ENCODE measurements around the gene ACSBG1.

The ACSBG1 gene, protein sequence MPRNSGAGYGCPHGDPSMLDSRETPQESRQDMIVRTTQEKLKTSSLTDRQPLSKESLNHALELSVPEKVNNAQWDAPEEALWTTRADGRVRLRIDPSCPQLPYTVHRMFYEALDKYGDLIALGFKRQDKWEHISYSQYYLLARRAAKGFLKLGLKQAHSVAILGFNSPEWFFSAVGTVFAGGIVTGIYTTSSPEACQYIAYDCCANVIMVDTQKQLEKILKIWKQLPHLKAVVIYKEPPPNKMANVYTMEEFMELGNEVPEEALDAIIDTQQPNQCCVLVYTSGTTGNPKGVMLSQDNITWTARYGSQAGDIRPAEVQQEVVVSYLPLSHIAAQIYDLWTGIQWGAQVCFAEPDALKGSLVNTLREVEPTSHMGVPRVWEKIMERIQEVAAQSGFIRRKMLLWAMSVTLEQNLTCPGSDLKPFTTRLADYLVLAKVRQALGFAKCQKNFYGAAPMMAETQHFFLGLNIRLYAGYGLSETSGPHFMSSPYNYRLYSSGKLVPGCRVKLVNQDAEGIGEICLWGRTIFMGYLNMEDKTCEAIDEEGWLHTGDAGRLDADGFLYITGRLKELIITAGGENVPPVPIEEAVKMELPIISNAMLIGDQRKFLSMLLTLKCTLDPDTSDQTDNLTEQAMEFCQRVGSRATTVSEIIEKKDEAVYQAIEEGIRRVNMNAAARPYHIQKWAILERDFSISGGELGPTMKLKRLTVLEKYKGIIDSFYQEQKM

DNA sequence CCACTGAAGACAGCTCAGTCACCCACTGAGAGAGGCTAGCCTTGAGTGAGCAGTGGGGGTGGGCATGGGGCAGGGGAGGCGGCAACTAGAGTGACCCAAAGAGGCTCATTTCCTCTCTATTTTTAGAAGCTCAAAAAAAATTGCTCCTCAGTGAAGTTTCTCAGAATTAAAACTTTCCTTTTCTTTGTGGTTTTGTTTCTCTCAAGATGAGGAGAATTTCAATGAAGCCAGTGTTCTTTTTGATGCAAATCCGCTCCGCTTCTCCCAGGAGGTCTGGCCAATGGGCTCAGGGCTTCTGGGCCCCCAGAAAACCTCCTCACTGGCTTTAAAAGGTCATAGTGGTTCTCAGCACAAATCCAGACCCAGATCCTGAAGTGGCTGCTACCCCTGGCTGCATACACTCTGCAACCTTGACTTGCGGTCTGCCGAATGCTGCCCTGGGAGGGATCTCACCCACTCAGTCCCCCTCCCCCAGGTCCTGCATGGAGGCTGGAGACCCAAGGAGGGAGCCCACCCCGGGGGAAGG is at the start of gene ACSBG1:
Gene ACSBG1, minus strand, starts transcription at position 51 of the 526 bp plus-strand sequence. CDS start 64 bp downstream, outside the sequence.
- DNase-seq, result no peak

DNA sequence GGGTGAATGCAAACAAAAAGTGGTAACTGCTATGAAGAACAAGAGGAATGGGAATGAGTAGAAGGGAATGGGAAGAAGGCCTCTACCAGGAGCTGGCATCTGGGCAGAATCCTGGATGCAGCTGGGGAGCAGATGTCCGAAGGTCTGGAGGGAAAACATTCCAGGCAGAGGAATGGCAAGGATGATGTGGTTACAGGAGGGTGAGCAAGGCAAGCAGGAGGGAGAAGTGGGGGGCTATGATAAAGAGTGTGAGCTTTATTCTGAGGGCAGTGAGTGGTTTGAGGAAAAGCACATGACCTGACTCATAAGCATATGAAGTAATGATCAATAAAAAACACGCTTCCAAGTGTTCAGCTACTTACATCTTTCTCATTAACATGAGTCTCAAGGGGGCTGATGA is 48.0 kb upstream of the ACSBG1 start:
- no peak for DNase-seq

DNA sequence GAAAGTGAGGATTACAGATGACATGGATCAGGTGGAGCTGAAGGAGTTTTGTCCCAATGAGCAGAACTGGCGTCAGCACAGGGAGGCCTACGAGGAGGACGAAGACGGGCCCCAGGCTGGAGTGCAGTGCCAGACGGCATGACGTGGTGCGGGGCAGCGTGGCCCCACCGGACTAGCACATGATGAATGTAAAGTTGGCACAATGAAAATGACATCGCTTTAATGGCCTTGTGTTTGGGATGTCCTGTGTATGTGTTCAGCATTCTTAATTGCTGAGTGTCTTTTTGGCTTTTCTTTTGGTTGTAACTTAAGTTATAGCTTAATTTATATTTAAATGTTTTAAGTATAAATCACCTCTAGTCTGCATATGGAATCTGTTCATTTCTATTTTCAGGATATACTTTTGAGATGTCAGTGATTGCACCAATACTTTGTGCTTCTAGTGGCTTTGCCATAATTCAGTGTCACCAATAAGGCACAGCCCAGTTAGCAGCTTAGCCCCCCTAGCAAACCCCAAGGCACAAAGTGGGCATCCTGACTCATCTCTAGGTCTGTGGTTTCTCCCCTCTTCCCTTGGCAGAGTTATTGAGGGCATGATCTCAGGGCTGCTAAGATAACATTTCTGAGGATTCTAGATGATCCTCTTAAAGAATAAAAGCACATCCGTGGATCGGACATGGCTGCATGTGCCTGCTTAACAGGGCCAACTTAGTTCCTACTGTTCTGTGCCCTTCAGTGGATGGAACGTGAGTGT is 46.1 kb upstream of the ACSBG1 start:
- DNase-seq, result no peak

DNA sequence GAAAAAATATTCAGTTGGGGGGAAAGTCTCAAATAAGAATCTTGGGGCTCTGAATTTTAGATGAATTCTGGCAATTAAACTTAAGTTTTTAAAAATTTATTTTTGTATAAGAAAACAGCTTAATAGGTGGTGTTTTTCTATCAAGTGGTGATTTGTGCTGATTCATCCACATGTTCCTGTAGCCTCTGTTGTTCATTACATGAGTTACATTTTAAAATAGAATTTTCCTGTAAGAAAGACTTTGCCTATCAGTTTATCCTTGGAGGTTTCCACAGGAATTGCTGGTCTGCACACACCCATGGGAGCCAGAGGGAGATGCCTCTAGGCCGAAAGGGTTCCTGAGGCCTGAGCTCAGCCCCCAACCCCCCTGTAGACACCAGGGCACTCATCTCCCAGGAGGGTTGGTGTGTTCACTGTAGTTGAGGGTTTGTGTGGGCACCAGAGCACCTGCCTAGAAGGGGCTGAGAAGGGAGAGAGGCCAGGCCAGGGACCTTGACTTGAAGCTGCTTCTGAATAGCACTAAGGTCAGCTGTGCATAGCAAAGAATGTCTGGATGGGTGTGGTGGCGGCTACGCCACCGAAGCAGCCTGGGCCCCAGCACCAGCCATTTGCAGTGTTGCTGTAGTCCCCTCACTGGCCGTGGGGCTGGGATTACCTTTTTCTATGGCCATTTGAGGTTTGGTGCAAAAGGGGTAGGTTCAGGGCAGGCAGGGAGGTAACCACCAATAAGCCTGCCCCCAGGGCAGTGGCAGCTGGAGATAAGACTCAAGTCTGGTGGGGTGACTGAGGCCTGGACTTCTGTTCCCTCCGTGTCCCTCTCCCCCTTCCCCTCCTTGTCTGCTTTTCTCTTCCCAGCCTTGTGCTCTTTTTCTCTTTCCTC is 41.9 kb upstream of the ACSBG1 start:
- no peak for DNase-seq

DNA sequence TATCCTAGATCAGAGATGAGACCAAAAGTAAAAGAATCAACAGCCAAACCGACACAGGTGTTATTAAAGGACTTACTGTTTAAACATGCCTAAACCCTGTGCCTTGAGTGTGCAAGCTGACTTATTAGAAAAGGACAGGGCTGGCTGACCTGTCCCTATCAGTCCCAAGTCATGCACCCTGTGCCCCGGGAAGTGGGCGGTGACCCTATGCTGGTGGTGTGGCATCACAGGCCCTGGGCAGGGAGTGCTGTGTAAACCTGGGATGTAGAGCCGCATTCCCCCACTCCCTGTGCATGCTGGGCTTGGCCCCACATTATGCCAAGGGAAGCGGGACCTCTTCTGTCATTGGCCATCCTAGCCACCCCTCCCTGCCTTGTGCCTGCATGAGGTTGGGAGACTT is 40.6 kb upstream of the ACSBG1 start:
- no peak for DNase-seq

DNA sequence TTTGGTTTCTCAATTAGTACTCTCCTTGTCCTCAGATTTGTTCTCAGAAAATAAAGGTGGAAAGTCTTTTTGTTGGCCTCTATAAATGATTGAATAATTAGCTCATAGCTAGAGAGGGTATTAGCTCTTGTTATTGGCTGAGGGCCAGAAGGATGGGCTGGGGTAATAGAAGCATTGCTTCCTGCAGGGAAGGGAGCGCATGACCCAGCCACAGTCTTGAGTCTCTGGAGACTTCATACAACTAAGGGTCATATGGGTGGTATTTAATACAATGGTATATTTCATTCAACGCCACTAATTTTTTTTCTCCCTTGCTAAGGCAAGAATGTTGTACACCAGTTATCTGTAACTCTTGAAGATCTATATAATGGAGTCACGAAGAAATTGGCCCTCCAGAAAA is 38.4 kb upstream of the ACSBG1 start:
- DNase-seq, result no peak

DNA sequence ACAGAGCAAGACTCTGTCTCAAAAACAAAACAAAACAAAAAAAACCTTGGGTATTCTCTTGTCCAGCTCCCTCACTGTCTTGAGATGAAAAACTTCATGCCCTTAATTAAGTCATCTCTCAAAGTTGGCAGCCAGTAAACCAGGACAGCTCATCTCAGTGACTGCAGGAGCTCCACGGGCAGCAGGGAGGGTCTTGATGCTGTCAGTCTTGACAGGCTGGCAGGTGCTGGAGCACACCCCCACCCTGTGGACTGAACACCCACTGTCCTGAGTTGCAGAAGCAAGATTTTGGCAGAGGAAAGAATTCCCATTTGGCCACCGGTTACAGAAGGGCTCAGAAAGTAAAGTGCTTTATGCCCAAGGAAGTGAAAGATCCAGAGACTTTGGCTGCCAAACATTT is 38.0 kb upstream of the ACSBG1 start:
- no peak for DNase-seq

DNA sequence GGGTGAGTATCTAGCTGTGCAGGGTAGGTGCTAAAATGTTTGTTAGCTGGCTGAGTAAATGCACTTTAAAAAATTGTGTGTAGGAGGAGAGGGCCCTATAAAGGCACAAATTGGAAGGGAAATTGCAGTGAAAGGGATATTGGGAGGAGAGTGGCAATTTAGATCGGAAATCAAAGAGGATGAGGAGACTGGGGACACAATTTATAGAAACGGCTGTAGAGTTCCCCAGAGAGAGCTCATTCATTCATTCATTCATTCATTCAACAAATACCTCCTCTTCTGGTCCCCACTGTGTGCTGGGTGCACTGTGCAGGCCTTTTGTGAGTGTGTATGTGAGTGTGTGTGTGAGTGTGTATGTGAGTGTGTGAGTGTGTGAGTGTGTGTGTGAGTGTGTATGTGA is 32.4 kb upstream of the ACSBG1 start:
- no peak for DNase-seq

DNA sequence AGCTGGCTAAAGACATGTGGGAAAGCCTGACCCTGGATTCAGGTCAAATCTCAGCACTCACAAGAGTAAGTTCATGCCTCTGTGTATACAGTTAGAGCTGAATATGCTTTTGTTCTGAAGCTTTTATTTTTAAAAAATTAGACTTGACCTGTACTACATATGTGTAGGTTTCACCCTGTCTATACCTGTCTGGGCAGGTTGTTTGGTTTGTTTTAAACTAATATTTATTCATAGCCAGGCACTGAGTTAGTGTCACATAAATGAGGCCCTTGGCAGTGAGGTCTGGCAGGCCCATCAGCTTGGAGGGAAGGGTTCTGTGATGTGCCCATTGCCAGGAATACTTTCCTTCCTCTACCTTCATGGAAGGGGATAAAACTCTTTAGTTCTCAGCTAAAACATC is 31.9 kb upstream of the ACSBG1 start:
- no peak for DNase-seq

DNA sequence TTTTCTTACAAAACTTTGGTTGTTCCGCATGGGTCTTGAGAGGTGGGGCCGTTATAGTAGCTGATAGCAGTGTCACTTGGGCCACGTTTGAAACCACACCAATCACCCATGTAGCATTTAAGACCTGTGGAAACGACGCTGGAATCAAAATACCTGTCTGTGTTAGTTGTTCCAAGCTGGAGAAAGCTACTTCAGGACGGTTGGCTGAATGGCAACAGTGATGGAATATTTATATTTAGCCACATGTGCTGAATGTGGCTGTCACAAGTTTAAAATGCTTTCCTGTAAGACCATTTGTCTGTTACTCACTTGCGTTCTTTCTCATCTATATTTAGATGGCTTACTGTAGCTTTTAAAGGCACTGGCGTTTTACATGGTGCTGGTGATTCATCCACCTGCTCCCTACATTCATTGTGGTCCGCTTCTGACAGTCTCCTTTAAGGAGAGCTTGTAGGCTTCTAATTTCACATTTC is 31.4 kb upstream of the ACSBG1 start:
- DNase-seq, result no peak

DNA sequence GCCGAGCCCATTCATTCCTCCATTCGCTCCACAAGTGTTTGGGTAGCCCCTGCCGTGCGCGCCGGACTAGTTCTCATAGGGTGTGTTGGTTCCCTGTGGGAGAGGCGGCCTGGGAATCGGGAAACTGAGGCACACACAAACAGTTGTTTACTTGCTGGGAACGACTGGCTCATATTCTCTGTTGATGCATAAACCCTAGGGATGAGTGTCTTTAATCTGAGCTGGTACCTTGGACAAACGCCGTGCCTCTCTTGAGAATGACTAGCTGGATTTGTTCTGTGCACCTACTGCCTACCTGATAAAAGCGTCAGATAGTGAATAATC is 30.7 kb upstream of the ACSBG1 start:
- no peak for DNase-seq

DNA sequence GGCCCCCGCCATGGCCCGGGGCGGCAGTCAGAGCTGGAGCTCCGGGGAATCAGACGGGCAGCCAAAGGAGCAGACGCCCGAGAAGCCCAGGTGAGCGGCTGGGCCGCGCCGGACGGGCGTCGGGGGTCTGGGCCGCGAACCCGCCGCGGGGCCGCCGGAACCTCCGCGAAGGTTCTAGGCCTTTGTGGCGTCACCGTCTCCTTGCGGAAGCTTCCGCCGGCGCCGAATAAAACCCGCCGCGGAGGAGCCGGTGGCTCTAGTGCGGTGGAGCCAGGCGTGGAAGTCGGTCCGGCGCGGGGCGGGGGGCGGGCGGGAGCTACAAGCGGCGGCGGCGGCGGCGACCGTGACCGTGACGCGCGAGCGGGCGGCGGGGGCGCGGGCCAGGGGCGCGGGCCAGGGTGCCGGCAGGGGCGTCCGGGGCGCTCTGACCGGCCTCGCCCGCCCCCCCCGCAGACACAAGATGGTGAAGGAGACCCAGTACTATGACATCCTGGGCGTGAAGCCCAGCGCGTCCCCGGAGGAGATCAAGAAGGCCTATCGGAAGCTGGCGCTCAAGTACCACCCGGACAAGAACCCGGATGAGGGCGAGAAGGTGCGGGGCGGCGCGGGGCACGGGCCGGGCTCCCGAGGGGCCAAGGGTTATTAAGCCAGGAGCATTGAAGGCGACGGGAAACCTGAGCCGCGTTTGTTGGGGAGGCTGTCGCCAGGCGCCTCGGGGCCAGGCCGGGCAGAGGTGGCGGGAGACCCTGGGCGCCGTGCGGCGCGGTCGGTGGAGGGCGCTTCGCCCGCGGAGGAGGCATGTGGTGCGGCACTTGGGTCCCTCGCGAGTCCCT is 30.2 kb upstream of the ACSBG1 start, which contains the start of gene DNAJA4:
Gene DNAJA4, plus strand, starts transcription at position 259 of the 833 bp plus-strand sequence. Its CDS starts 202 bp downstream, at position 461.
- DNase-seq, result peak; percentile 85

DNA sequence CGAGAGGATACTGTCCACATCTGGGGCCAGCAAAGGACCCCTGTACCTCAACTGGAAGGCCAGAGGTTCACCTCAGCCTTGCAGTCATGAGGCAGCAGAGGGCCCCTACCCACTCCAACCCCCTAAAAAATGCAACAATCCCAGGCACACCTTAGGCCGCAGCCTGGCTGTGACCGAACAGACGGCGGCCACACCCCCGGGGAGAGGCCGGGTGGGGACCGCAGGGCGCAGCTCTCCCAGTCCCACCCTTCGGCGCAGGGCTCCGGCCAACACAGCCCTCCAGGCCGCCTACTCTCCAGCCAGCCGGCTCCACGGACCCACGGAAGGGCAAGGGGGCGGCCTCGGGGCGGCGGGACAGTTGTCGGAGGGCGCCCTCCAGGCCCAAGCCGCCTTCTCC is 29.5 kb upstream of the ACSBG1 start:
- no peak for DNase-seq

DNA sequence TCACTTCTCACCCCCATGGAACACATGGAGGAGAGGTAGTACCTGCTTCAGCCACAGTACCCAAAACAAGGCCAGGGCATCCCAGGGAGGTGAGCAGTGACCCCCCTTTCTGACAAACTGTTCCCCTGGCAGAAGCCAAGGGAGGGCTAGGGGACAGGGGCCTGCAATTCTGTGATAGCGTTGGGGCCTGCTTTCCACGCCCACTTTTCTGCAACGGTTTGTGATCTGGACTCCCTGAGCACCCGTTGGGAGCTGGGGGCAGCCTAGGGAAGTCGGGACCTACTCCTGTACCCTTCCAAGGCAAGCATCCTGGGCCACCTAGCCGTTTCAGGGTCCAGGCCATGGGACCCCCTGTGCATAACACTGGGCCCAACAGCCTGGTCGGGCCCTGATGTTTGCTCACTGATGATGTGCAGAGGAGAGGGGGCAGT is 29.0 kb upstream of the ACSBG1 start:
- no peak for DNase-seq

DNA sequence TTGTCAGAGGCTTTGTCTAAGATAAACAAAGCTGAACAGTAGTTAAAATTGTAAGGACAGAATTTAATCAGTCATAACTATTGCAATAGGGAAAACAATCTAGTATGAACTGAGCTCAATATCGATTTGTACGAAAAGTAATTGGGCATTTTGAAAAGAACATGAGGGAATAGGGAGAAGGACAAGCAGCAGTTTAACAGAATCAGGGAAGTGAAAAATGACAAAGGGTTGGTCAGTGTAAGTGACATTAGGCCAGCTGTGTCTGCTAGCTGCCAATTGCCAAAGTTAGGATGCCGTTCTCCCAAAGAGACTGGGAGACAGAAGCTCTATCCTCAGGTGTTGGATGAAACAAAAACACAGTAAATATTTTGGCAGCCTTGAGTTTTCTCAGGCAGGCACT is 26.7 kb upstream of the ACSBG1 start:
- DNase-seq, result no peak

DNA sequence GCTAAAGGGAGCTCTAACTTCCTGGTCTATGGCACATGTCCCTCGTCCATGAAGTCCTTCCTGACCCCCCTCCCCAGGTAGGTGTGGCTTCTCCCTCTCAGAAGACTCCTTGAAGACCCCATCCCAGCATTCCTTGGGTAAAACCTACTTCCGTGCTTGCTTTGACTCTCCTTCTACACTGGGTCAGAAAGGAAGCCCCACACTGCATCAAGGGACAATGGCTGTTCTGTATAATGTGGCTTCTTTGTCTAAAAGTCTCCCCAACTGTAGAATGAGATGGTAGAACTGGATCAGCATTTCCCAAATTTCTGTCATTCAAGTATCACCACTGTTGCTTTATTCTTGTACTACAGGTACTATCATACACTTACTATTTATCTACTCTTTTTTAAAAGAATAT is 26.1 kb upstream of the ACSBG1 start:
- no peak for DNase-seq

DNA sequence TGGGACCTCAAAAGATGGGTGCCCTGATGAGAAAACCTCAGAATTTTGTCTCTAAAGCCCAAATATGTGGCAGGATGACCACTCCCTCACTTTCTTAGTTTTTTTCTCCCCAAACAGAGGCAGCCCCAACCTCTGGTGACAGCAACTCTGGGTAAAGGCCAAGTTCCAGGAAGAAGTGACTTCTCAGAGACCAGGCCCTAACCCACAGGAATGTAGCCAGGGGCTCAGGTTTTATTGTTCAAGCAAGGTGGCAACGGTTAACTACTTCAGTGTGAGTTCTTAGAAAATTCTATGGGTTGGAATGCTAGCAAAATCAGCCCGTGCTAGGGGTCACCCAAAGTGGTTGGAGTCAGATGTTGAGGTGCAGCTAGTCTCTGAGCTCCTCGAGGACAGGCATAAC is 24.9 kb upstream of the ACSBG1 start:
- DNase-seq, result no peak

DNA sequence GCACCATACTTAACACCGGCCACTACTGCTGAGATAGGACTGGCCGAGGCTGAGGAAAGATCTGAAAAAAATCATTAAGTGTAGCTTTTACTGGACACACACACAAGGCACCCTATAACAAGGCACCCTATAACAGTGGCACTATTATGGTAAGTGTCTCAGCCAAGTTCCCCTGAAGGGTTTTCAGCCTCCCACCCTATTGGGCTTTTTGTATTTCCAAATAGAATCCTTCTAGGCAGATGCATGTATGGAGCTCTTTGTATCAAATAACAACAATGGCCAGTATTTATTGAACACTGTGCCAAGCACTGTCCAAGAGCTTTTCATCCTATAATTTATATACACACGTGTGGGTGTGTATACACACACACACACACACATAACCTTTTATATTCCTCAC is 23.3 kb upstream of the ACSBG1 start:
- DNase-seq, result no peak

DNA sequence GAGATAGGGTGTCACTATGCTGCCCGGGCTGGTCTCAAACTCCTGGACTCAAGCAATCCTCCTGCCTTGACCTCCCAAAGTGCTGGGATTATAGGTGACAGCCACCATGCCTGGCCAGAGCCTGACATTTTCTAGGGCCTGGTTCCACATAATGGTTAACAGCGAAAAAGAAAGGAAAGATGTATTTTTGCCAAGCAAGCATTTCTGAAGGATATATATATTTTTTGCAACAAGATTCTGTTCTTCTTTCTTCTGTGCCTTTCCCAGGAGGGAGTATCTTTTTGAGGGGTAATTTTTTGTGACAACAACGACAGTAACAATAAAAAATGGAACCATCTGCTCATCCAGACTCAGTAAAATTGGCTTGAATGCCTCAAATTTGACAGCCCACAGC is 21.7 kb upstream of the ACSBG1 start:
- DNase-seq, result no peak

DNA sequence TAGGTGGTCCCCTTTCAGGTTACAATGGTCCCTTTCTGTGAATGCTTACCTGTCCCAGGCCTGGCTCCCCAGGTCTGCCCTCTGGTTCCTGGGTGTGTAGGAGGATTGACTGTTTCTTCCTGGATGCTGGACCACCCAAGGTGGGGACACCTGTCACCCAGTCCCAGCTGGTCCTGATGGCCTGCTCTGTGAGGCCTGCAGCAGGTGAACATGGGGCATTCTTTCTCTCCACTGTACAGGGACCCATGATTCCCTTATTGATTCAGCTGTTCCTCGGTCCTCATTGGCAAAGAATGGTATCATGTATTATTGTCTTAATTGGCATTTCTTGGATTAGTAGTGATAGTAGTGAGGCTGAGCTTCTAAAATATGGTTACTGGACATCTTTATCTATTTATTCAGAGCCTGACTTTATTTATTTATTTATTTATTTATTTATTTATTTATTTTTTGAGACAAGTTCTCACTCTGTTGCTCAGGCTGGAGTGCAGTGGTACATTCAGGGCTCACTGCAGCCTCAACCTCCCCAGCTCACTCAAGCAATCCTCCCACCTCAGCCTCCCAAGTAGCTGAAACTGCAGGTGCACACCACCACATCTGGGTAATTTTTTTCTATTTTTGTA is 21.2 kb upstream of the ACSBG1 start:
- DNase-seq, result no peak

DNA sequence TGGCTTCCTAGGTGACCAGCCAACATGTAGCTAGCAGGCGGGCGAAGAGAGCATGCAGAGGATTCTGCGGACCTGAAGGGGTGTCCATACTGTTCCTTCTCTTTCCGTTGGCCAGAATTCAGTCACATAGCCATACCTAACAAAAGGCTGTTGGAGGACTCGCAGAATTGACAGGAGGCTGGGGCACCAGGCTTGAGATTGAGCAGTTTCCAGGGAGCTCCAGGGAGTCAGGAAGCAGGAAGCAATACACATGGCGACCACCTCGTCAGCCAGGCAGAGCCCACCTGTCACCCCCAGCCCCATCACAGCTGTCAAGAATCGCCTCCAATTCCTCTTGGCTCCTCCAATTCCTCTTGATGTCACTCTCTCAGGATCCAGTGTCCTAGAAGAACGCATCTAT is 16.8 kb upstream of the ACSBG1 start:
- DNase-seq, result no peak
